Hepatocyte (in vitro differentiated cells): ENCODE measurements around the gene CKLF. TPM values are rescaled to one million over a fixed set of nuclear protein-coding genes. Genes with fewer than 3 reads are reported as not detected.

Source experiments
- DNase-seq: peaks from one replicate; pipeline ENCODE4 v3.0.0-alpha.2; 2016; ENCODE audit warnings: low spot score
- H2AFZ ChIP-seq: fragments of 200-600 bp; sonication (generic); 2 replicates; pipeline ENCODE4 v1.6.0; 2016; ENCODE audit warnings: antibody characterized with exemption, mild to moderate bottlenecking
- H3K27ac ChIP-seq: fragments of 200-600 bp; sonication (generic); 2 replicates; pipeline ENCODE4 v1.5.1; 2016; ENCODE audit warnings: mild to moderate bottlenecking
- H3K27me3 ChIP-seq: fragments of 200-600 bp; sonication (generic); 2 replicates; pipeline ENCODE4 v1.6.1; 2016
- H3K36me3 ChIP-seq: fragments of 200-600 bp; sonication (generic); replicated peaks from 2 replicates; pipeline ENCODE4 v1.5.1; 2016; ENCODE audit warnings: low read depth; ENCODE audit not compliant: insufficient read depth
- H3K4me1 ChIP-seq: fragments of 200-600 bp; sonication (generic); 2 replicates; pipeline ENCODE4 v1.5.1; 2016; ENCODE audit warnings: mild to moderate bottlenecking, moderate library complexity; ENCODE audit not compliant: insufficient read depth
- H3K4me2 ChIP-seq: fragments of 200-600 bp; sonication (generic); 2 replicates; pipeline ENCODE4 v1.6.0; 2016
- H3K4me3 ChIP-seq: fragments of 200-600 bp; sonication (generic); 2 replicates; pipeline ENCODE4 v1.5.1; 2016; ENCODE audit warnings: mild to moderate bottlenecking
- H3K79me2 ChIP-seq: fragments of 200-600 bp; sonication (generic); 2 replicates; pipeline ENCODE4 v1.6.0; 2017; ENCODE audit warnings: mild to moderate bottlenecking
- H3K9me2 ChIP-seq: fragments of 200-600 bp; sonication (generic); replicated peaks from 2 replicates; pipeline ENCODE4 v1.6.0; 2017; ENCODE audit warnings: mild to moderate bottlenecking; ENCODE audit not compliant: insufficient read depth
- H3K9me3 ChIP-seq: fragments of 200-600 bp; sonication (generic); 2 replicates; pipeline ENCODE4 v1.5.1; 2016; ENCODE audit warnings: low read depth, mild to moderate bottlenecking
- H4K20me1 ChIP-seq: fragments of 200-600 bp; sonication (generic); 2 replicates; pipeline ENCODE4 v1.6.0; 2016; ENCODE audit warnings: mild to moderate bottlenecking; ENCODE audit not compliant: insufficient read depth, poor library complexity, severe bottlenecking
- EZH2 ChIP-seq: fragments of 200-600 bp; sonication (generic); IDR thresholded peaks from 2 replicates; pipeline ENCODE4 v1.6.1; 2016; ENCODE audit warnings: antibody characterized with exemption, mild to moderate bottlenecking, borderline replicate concordance
- EZH2phosphoT487 ChIP-seq: fragments of 200-600 bp; sonication (generic); IDR thresholded peaks from one replicate; pipeline ENCODE4 v1.6.1; 2018; ENCODE audit warnings: antibody characterized with exemption, mild to moderate bottlenecking, low read depth, moderate library complexity; ENCODE audit not compliant: unreplicated experiment, severe bottlenecking
- WGBS: methylation state at CpG from one replicate; pipeline ENCODE4 v1.1.6; 2016; ENCODE audit warnings: low lambda C conversion rate; ENCODE audit errors: missing lambda C conversion rate; 5-methylcytosine and 5-hydroxymethylcytosine counted together
- polyA plus RNA-seq: library from polyadenylated mRNA; unstranded; fragments of >200 nt; fragmentation: Nextera tagmentation; extraction: Ambion mirVana; gene quantifications from 2 replicates; pipeline ENCODE4 v1.2.1, GENCODE V29; 2016
- total RNA-seq: library from RNA; depleted of rRNA; stranded (reverse); fragments of >200 nt; gene quantifications from 2 replicates; pipeline ENCODE4 v1.2.3, GENCODE V29; 2014
- TF ChIP-seq, protein P1 (sequence below): fragments of 200-600 bp; sonication (generic); IDR thresholded peaks from 2 replicates; pipeline ENCODE4 v1.5.1; 2016; ENCODE audit warnings: antibody characterized with exemption, mild to moderate bottlenecking; ENCODE audit not compliant: poor library complexity

Gene CKLF, protein sequence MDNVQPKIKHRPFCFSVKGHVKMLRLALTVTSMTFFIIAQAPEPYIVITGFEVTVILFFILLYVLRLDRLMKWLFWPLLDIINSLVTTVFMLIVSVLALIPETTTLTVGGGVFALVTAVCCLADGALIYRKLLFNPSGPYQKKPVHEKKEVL
- total RNA-seq (39.9 and 69.1 TPM in 2 replicates), polyA plus RNA-seq (50.7 and 53.5 TPM in 2 replicates)

- peaks cover 38% of the 10 kb centered on the region for H3K79me2 ChIP-seq
- peak within 1 kb of the TSS; percentile 87 for H2AFZ ChIP-seq
- peak; percentile 94 for DNase-seq
- TF ChIP-seq, protein P1, sequence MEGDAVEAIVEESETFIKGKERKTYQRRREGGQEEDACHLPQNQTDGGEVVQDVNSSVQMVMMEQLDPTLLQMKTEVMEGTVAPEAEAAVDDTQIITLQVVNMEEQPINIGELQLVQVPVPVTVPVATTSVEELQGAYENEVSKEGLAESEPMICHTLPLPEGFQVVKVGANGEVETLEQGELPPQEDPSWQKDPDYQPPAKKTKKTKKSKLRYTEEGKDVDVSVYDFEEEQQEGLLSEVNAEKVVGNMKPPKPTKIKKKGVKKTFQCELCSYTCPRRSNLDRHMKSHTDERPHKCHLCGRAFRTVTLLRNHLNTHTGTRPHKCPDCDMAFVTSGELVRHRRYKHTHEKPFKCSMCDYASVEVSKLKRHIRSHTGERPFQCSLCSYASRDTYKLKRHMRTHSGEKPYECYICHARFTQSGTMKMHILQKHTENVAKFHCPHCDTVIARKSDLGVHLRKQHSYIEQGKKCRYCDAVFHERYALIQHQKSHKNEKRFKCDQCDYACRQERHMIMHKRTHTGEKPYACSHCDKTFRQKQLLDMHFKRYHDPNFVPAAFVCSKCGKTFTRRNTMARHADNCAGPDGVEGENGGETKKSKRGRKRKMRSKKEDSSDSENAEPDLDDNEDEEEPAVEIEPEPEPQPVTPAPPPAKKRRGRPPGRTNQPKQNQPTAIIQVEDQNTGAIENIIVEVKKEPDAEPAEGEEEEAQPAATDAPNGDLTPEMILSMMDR: no peak
- TF ChIP-seq EZH2: no peak
- no peak for TF ChIP-seq EZH2phosphoT487
- H3K27ac ChIP-seq: peak within 1 kb of the TSS; percentile 90
- H3K4me3 ChIP-seq: peak within 1 kb of the TSS; percentile 31
- no peaks in the 10 kb centered on the region for H3K36me3 ChIP-seq
- H3K27me3 ChIP-seq: no peaks in the 10 kb centered on the region
- peak within 1 kb of the TSS; percentile 80 for H3K4me2 ChIP-seq
- H3K9me3 ChIP-seq: no peaks in the 10 kb centered on the region
- H4K20me1 ChIP-seq: no peaks in the 10 kb centered on the region
- H3K9me2 ChIP-seq: no peaks in the 10 kb centered on the region
- WGBS: 25% methylated on average over 61 of the region's 63 CpGs
- H3K4me1 ChIP-seq: peaks cover 21% of the 10 kb centered on the region
Observed at GRCh38 chr16:66552286-66553177, at the start of gene CKLF. TSS of gene CKLF (plus strand) at chr16:66552576. CDS start at chr16:66552716, 140 bp downstream.

- Histone ChIP-seq H3K9me3 (no peaks in the 10 kb centered on the region), H3K4me3 (no peak overlapping the region), H4K20me1 (no peaks in the 10 kb centered on the region), H2AFZ (no peak overlapping the region), H3K27ac (no peak overlapping the region), H3K9me2 (no peaks in the 10 kb centered on the region), H3K4me2 (no peak overlapping the region), H3K79me2 (no peaks in the 10 kb centered on the region), H3K36me3 (no peaks in the 10 kb centered on the region), H3K4me1 (no peaks in the 10 kb centered on the region), H3K27me3 (no peaks in the 10 kb centered on the region)
- 86% methylated on average over 2 of the region's 2 CpGs for WGBS
- TF ChIP-seq, protein P1: no peak
- no peak for TF ChIP-seq EZH2phosphoT487
- TF ChIP-seq EZH2: no peak
- no peak for DNase-seq
Observed at GRCh38 chr16:66503030-66503429, 49.3 kb upstream of the CKLF start.

DNA sequence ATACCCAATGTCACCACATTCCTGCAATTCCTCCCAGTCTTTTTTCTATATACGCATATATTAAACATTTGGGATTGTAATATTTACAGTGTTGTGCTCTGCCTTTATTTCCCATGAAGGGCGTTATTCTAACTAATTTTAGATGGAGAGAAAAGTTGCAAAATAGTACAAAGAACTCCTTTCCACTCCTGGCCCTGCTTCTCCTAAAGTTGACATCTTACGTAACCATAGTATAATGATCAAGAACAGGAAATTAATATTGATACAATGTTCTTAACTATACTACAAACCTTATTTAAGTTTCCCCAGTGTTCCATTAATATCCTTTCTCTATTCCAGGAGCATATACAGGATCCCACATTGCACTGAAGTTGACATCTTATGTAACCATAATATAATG is 48.8 kb upstream of the CKLF start:
- no peaks in the 10 kb centered on the region for H3K27me3 ChIP-seq
- H3K4me3 ChIP-seq: no peak overlapping the region
- no peak overlapping the region for H2AFZ ChIP-seq
- no peak overlapping the region for H3K27ac ChIP-seq
- TF ChIP-seq, protein P1: no peak
- TF ChIP-seq EZH2: no peak
- no peak for TF ChIP-seq EZH2phosphoT487
- no peak overlapping the region for H3K4me2 ChIP-seq
- no peaks in the 10 kb centered on the region for H3K4me1 ChIP-seq
- no peak for DNase-seq
- WGBS: 92% methylated on average over 3 of the region's 3 CpGs
- H3K9me3 ChIP-seq: no peaks in the 10 kb centered on the region
- H3K9me2 ChIP-seq: no peaks in the 10 kb centered on the region
- H3K79me2 ChIP-seq: no peaks in the 10 kb centered on the region
- no peaks in the 10 kb centered on the region for H3K36me3 ChIP-seq
- H4K20me1 ChIP-seq: no peaks in the 10 kb centered on the region
